Measurements from ENCODE around the gene COL4A2.

Gene COL4A2

GRCh38 chr13:110294622-110295021 lies 12.5 kb upstream of the COL4A2 start:
- no peaks in the 10 kb centered on the region for H3K27me3 ChIP-seq (ENCODE audit: insufficient read depth, low read depth)
- TF ChIP-seq, protein P1, sequence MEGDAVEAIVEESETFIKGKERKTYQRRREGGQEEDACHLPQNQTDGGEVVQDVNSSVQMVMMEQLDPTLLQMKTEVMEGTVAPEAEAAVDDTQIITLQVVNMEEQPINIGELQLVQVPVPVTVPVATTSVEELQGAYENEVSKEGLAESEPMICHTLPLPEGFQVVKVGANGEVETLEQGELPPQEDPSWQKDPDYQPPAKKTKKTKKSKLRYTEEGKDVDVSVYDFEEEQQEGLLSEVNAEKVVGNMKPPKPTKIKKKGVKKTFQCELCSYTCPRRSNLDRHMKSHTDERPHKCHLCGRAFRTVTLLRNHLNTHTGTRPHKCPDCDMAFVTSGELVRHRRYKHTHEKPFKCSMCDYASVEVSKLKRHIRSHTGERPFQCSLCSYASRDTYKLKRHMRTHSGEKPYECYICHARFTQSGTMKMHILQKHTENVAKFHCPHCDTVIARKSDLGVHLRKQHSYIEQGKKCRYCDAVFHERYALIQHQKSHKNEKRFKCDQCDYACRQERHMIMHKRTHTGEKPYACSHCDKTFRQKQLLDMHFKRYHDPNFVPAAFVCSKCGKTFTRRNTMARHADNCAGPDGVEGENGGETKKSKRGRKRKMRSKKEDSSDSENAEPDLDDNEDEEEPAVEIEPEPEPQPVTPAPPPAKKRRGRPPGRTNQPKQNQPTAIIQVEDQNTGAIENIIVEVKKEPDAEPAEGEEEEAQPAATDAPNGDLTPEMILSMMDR (conservative IDR thresholded peaks at IDR 0.05; ENCODE audit: low read depth, low read length), result no peak
- no peak overlapping the region for H3K4me3 ChIP-seq (IDR thresholded peaks at IDR 0.05; ENCODE audit: insufficient read depth, low read depth, low read length)
- H3K79me2 ChIP-seq (ENCODE audit: insufficient read depth, low read depth), result no peaks in the 10 kb centered on the region
- no peaks in the 10 kb centered on the region for H3K36me3 ChIP-seq (ENCODE audit: insufficient read depth)
- no peak overlapping the region for H3K9ac ChIP-seq
- no peak overlapping the region for H3K4me2 ChIP-seq
- H3K4me1 ChIP-seq (ENCODE audit: low read depth, poor library complexity, severe bottlenecking), result no peaks in the 10 kb centered on the region
- H3K27ac ChIP-seq, result no peak overlapping the region
- H4K20me1 ChIP-seq (ENCODE audit: insufficient read depth), result no peaks in the 10 kb centered on the region
- H2AFZ ChIP-seq (ENCODE audit: low read depth), result no peak overlapping the region

- Histone ChIP-seq H4K20me1 (ENCODE audit: insufficient read depth) (no peaks in the 10 kb centered on the region), H3K4me2 (no peak overlapping the region)
Observed at GRCh38 chr13:110297011-110297410, 10.1 kb upstream of the COL4A2 start.

DNA sequence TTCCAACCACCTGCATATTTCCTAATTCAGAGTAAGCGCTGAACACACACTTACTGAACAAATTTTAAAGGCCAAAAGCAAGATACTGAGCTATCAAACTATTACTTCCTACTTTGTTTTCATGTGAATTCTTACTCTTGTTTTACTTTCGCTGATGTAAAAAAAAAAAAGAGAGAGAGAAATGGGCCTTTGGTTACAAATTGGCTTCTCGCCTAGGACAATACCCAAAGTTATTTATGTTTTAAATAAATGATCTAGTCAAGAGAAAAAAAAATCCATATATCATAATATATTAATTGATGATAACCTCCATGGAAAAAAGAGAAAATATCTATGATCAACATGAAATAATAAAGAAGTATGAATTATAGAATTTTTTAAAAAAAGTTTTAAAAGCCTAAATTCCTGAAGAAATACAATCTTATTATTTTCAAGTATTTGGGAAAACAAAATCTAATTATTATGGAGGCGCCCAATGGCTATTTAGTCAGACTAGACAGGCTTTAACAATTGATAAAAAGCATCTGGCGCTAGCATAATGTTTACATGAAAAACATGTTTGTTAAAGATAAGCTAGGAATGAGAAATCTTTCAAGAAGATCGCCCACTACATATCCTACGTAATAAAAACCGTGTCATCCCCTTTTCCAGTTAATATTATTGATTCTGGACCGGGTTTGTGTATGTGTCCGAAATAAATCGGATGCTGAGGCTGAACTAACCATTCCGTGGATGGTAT lies 9.1 kb upstream of the COL4A2 start:
- Histone ChIP-seq H3K4me2 (no peak overlapping the region), H3K9ac (no peak overlapping the region), H3K79me2 (ENCODE audit: insufficient read depth, low read depth) (no peaks in the 10 kb centered on the region), H4K20me1 (ENCODE audit: insufficient read depth) (no peaks in the 10 kb centered on the region), H2AFZ (ENCODE audit: low read depth) (no peak overlapping the region), H3K27me3 (ENCODE audit: insufficient read depth, low read depth) (no peaks in the 10 kb centered on the region), H3K4me3 (IDR thresholded peaks at IDR 0.05; ENCODE audit: insufficient read depth, low read depth, low read length) (no peak overlapping the region), H3K36me3 (ENCODE audit: insufficient read depth) (no peaks in the 10 kb centered on the region), H3K27ac (no peak overlapping the region), H3K4me1 (ENCODE audit: low read depth, poor library complexity, severe bottlenecking) (no peaks in the 10 kb centered on the region)
- TF ChIP-seq, protein P1 (conservative IDR thresholded peaks at IDR 0.05; ENCODE audit: low read depth, low read length), result no peak

More at GRCh38 chr13:110297011-110297410, 10.1 kb upstream of the COL4A2 start:
- H3K4me1 ChIP-seq (ENCODE audit: low read depth, poor library complexity, severe bottlenecking), result no peaks in the 10 kb centered on the region
- no peak overlapping the region for H2AFZ ChIP-seq (ENCODE audit: low read depth)
- H3K4me3 ChIP-seq (IDR thresholded peaks at IDR 0.05; ENCODE audit: insufficient read depth, low read depth, low read length), result no peak overlapping the region
- TF ChIP-seq, protein P1 (conservative IDR thresholded peaks at IDR 0.05; ENCODE audit: low read depth, low read length), result no peak
- H3K79me2 ChIP-seq (ENCODE audit: insufficient read depth, low read depth), result no peaks in the 10 kb centered on the region
- H3K27me3 ChIP-seq (ENCODE audit: insufficient read depth, low read depth), result no peaks in the 10 kb centered on the region
- H3K36me3 ChIP-seq (ENCODE audit: insufficient read depth), result no peaks in the 10 kb centered on the region
- no peak overlapping the region for H3K27ac ChIP-seq
- no peak overlapping the region for H3K9ac ChIP-seq

DNA sequence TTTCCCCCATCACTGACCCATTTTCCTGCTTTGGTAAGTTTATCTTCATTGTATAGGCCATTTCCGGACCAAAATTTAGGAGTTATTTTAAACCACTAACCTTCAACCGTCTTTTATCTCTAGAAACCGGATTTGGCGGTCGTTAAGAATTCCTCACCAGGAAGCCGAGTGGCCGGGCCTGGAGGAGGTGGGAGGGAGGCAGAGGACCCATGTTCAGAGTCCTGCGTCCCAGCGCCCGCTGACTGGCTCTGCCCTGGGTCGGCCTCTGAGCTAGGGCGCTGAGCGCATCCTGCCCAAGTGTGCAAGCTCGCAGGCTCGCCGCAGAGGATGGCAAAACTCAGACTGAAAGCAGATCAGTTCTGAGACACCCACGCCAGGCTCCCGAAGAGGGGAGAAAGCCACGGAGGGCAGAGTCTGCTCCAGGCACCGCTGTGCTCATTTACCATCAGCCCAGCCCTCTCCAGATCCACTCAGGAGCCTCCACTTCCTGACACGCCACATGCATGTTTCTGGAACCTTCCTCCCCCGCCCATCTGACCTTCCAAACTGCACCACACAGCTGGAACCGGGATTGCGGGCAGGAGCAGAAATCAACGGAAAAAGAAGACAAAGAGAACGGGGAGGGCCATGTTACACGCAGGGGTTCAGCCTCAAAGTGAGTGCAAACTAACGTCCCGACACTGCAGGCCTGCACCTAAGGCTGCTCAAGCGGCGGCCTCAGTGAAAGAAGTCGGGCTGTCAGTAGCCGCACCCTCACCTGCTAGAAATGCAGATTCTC lies 8.4 kb upstream of the COL4A2 start:
- Histone ChIP-seq H3K27me3 (ENCODE audit: insufficient read depth, low read depth) (no peaks in the 10 kb centered on the region), H3K4me1 (ENCODE audit: low read depth, poor library complexity, severe bottlenecking) (no peaks in the 10 kb centered on the region), H3K4me2 (no peak overlapping the region), H3K79me2 (ENCODE audit: insufficient read depth, low read depth) (no peaks in the 10 kb centered on the region), H3K9ac (no peak overlapping the region), H3K36me3 (ENCODE audit: insufficient read depth) (no peaks in the 10 kb centered on the region), H4K20me1 (ENCODE audit: insufficient read depth) (no peaks in the 10 kb centered on the region), H3K27ac (no peak overlapping the region), H2AFZ (ENCODE audit: low read depth) (no peak overlapping the region), H3K4me3 (IDR thresholded peaks at IDR 0.05; ENCODE audit: insufficient read depth, low read depth, low read length) (no peak overlapping the region)
- TF ChIP-seq, protein P1 (conservative IDR thresholded peaks at IDR 0.05; ENCODE audit: low read depth, low read length), result no peak
